ENCODE measurements around the gene SLC15A2.
"Not testable (repeated sequence)": the region's sequence is repeated elsewhere in the genome, so short reads cannot be mapped to it uniquely, and the experiment has no call there.

SLC15A2 gene, protein sequence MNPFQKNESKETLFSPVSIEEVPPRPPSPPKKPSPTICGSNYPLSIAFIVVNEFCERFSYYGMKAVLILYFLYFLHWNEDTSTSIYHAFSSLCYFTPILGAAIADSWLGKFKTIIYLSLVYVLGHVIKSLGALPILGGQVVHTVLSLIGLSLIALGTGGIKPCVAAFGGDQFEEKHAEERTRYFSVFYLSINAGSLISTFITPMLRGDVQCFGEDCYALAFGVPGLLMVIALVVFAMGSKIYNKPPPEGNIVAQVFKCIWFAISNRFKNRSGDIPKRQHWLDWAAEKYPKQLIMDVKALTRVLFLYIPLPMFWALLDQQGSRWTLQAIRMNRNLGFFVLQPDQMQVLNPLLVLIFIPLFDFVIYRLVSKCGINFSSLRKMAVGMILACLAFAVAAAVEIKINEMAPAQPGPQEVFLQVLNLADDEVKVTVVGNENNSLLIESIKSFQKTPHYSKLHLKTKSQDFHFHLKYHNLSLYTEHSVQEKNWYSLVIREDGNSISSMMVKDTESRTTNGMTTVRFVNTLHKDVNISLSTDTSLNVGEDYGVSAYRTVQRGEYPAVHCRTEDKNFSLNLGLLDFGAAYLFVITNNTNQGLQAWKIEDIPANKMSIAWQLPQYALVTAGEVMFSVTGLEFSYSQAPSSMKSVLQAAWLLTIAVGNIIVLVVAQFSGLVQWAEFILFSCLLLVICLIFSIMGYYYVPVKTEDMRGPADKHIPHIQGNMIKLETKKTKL

DNA sequence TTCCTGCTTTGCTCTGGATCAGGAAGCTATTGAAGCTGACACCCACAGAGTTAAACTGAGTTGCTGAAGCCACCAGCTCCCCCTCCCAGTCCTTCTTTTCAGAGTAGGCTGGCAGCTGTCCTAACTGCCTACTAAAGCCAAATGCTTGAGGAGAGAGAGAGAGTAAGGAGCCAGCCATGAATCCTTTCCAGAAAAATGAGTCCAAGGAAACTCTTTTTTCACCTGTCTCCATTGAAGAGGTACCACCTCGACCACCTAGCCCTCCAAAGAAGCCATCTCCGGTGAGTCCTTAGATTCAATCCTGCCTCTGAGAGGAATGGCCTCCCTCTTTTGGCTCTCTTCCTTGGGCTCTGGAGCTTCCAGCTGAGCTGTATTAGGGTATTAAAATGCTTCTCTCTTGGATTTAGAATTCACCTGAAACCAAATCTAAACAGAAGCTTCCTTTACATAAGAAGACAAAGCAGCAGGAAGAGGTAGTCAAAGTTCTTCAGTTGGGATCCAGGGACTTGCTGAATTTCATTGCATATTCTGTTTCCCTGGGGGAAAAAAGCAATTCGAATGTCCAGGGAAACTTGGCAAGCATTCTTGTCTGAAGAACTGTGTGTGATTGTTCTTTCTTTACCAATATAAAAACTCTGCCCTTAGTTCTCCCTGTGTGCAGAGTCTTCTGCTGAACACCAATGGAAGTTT is at the start of gene SLC15A2:
SLC15A2 (plus strand) TSS at position 101 of the 690 bp plus-strand sequence; CDS start at position 177, 76 bp downstream.
- peak within 1 kb of the TSS; percentile 51 for H3K4me3 ChIP-seq (ENCODE audit: low read depth, low read length)
- peak within 1 kb of the TSS; percentile 74 for H3K9ac ChIP-seq (ENCODE audit: low read depth, low read length)
- H3K27me3 ChIP-seq (ENCODE audit: control insufficient read depth, insufficient read depth, low read length) = no peaks in the 10 kb centered on the region
- H3K4me1 ChIP-seq (ENCODE audit: control insufficient read depth, insufficient read depth, low read length) = peaks cover 30% of the 10 kb centered on the region
- peak within 1 kb of the TSS; percentile 87 for H3K27ac ChIP-seq (ENCODE audit: low read depth, low read length)
- no peaks in the 10 kb centered on the region for H3K9me3 ChIP-seq (ENCODE audit: control insufficient read depth, insufficient read depth, low read length)
- no peaks in the 10 kb centered on the region for H3K36me3 ChIP-seq (ENCODE audit: control insufficient read depth, insufficient read depth, low read length)

DNA sequence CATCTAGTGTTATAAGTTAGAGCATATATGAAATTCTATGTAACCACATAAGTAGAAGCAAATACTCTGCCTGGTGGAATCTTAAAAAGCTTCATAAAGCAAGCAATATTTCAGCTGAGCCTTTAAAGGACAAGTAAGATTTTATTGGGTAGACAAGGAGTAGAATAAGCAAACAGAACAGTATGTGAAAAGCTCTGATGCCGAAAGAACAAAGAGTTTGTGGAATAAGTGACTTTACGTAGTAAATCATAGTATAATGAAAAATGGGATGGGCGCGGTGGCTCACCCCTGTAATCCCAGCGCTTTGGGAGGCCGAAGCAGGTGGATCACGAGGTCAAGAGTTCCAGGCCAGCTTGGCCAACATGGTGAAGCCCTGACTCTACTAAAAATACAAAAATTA is 49.3 kb upstream of the SLC15A2 start:
- H3K4me1 ChIP-seq (ENCODE audit: control insufficient read depth, insufficient read depth, low read length) = no peaks in the 10 kb centered on the region
- no peaks in the 10 kb centered on the region for H3K9me3 ChIP-seq (ENCODE audit: control insufficient read depth, insufficient read depth, low read length)
- no peak overlapping the region for H3K27ac ChIP-seq (ENCODE audit: low read depth, low read length)
- no peaks in the 10 kb centered on the region for H3K27me3 ChIP-seq (ENCODE audit: control insufficient read depth, insufficient read depth, low read length)
- no peaks in the 10 kb centered on the region for H3K36me3 ChIP-seq (ENCODE audit: control insufficient read depth, insufficient read depth, low read length)
- H3K4me3 ChIP-seq (ENCODE audit: low read depth, low read length) = no peak overlapping the region
- H3K9ac ChIP-seq (ENCODE audit: low read depth, low read length) = no peak overlapping the region

- H3K36me3 ChIP-seq (ENCODE audit: control insufficient read depth, insufficient read depth, low read length) = no peaks in the 10 kb centered on the region
- H3K4me3 ChIP-seq (ENCODE audit: low read depth, low read length) = no peak overlapping the region
- H3K9ac ChIP-seq (ENCODE audit: low read depth, low read length) = no peak overlapping the region
- H3K4me1 ChIP-seq (ENCODE audit: control insufficient read depth, insufficient read depth, low read length) = no peaks in the 10 kb centered on the region
- no peaks in the 10 kb centered on the region for H3K27me3 ChIP-seq (ENCODE audit: control insufficient read depth, insufficient read depth, low read length)
- no peak overlapping the region for H3K27ac ChIP-seq (ENCODE audit: low read depth, low read length)
- H3K9me3 ChIP-seq (ENCODE audit: control insufficient read depth, insufficient read depth, low read length) = no peaks in the 10 kb centered on the region
These were observed 41.9 kb upstream of the SLC15A2 start for GRCh38 chr3:121852256-121852655.

DNA sequence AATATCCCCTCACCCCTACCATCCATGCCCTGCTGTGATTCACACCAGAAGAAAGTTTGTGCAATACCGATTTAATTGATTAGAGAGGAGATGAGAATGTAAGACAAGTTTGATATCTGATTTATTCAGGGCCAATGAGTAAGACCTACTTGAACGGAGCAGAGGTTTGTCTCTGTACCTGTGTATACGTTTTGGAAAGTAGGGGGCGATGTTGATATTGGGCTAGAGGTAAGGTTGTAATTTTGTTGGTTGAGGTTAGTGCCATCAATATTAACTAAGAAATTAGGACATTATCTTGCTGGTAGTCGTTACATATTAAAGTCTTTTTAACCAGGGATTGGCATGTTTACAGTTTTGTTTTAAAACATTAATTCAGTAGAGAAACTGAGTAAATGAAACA is 38.6 kb upstream of the SLC15A2 start:
- H3K36me3 ChIP-seq (ENCODE audit: control insufficient read depth, insufficient read depth, low read length) = no peaks in the 10 kb centered on the region
- no peak overlapping the region for H3K4me3 ChIP-seq (ENCODE audit: low read depth, low read length)
- H3K9ac ChIP-seq (ENCODE audit: low read depth, low read length) = no peak overlapping the region
- no peaks in the 10 kb centered on the region for H3K9me3 ChIP-seq (ENCODE audit: control insufficient read depth, insufficient read depth, low read length)
- no peaks in the 10 kb centered on the region for H3K27me3 ChIP-seq (ENCODE audit: control insufficient read depth, insufficient read depth, low read length)
- H3K4me1 ChIP-seq (ENCODE audit: control insufficient read depth, insufficient read depth, low read length) = no peaks in the 10 kb centered on the region
- no peak overlapping the region for H3K27ac ChIP-seq (ENCODE audit: low read depth, low read length)

GRCh38 chr3:121857778-121858177 is 36.4 kb upstream of the SLC15A2 start:
- H3K4me1 ChIP-seq (ENCODE audit: control insufficient read depth, insufficient read depth, low read length); H3K36me3 ChIP-seq (ENCODE audit: control insufficient read depth, insufficient read depth, low read length); H3K9ac ChIP-seq (ENCODE audit: low read depth, low read length); H3K27ac ChIP-seq (ENCODE audit: low read depth, low read length); H3K4me3 ChIP-seq (ENCODE audit: low read depth, low read length); H3K27me3 ChIP-seq (ENCODE audit: control insufficient read depth, insufficient read depth, low read length); H3K9me3 ChIP-seq (ENCODE audit: control insufficient read depth, insufficient read depth, low read length): not testable (repeated sequence)

DNA sequence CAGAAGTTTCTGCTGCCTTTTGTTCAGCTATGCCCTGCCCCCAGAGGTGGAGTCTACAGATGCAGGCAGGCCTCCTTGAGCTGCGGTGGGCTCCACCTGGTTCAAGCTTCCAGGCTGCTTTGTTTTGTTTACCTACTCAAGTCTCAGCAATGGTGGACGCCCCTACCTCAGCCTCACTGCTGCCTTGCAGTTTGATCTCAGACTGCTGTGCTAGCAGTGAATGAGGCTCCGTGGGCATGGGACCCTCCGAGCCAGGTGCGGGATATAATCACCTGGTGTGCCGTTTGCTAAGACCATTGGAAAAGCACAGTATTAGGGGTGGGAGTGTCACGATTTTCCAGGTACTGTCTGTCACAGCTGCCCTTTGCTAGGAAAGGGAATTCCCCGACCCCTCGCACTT is 31.0 kb upstream of the SLC15A2 start:
- peaks cover 16% of the 10 kb centered on the region for H3K9me3 ChIP-seq (ENCODE audit: control insufficient read depth, insufficient read depth, low read length)
- H3K36me3 ChIP-seq (ENCODE audit: control insufficient read depth, insufficient read depth, low read length); H3K4me1 ChIP-seq (ENCODE audit: control insufficient read depth, insufficient read depth, low read length); H3K27me3 ChIP-seq (ENCODE audit: control insufficient read depth, insufficient read depth, low read length); H3K27ac ChIP-seq (ENCODE audit: low read depth, low read length); H3K4me3 ChIP-seq (ENCODE audit: low read depth, low read length); H3K9ac ChIP-seq (ENCODE audit: low read depth, low read length): not testable (repeated sequence)

DNA sequence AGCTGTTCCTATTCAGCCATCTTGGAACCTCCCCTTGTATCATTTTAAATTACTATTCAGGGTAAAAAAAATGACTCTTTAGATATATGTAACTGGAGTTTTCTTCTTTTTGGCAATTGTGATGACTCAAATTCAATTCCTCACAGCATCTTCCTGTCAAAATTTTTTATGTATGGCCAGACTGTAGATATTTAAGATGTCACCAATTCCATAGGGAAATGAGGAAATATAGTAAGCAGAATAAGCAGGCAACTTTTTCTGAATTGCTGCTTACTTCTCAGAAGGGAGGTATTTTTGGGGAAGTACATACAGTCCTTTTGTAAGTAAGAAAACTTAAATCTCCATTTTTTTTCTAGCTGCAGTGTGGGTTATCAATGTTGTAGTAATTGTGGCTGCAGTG is 30.4 kb upstream of the SLC15A2 start:
- Histone ChIP-seq H3K27ac (ENCODE audit: low read depth, low read length) (no peak overlapping the region), H3K9me3 (ENCODE audit: control insufficient read depth, insufficient read depth, low read length) (peaks cover 16% of the 10 kb centered on the region), H3K9ac (ENCODE audit: low read depth, low read length) (no peak overlapping the region), H3K27me3 (ENCODE audit: control insufficient read depth, insufficient read depth, low read length) (no peaks in the 10 kb centered on the region), H3K4me3 (ENCODE audit: low read depth, low read length) (no peak overlapping the region), H3K4me1 (ENCODE audit: control insufficient read depth, insufficient read depth, low read length) (no peaks in the 10 kb centered on the region), H3K36me3 (ENCODE audit: control insufficient read depth, insufficient read depth, low read length) (no peaks in the 10 kb centered on the region)

- no peak overlapping the region for H3K27ac ChIP-seq (ENCODE audit: low read depth, low read length)
These were observed 24.5 kb upstream of the SLC15A2 start for GRCh38 chr3:121869736-121870135.

GRCh38 chr3:121870717-121871116 is 23.5 kb upstream of the SLC15A2 start:
- H3K4me3 ChIP-seq (ENCODE audit: low read depth, low read length) = no peak overlapping the region
- no peaks in the 10 kb centered on the region for H3K9me3 ChIP-seq (ENCODE audit: control insufficient read depth, insufficient read depth, low read length)
- no peaks in the 10 kb centered on the region for H3K27me3 ChIP-seq (ENCODE audit: control insufficient read depth, insufficient read depth, low read length)
- H3K9ac ChIP-seq (ENCODE audit: low read depth, low read length) = no peak overlapping the region
- H3K27ac ChIP-seq (ENCODE audit: low read depth, low read length) = no peak overlapping the region
- no peaks in the 10 kb centered on the region for H3K36me3 ChIP-seq (ENCODE audit: control insufficient read depth, insufficient read depth, low read length)
- no peaks in the 10 kb centered on the region for H3K4me1 ChIP-seq (ENCODE audit: control insufficient read depth, insufficient read depth, low read length)

More at GRCh38 chr3:121869736-121870135, 24.5 kb upstream of the SLC15A2 start:
- Histone ChIP-seq H3K9me3 (ENCODE audit: control insufficient read depth, insufficient read depth, low read length) (no peaks in the 10 kb centered on the region), H3K4me1 (ENCODE audit: control insufficient read depth, insufficient read depth, low read length) (no peaks in the 10 kb centered on the region), H3K27me3 (ENCODE audit: control insufficient read depth, insufficient read depth, low read length) (no peaks in the 10 kb centered on the region), H3K36me3 (ENCODE audit: control insufficient read depth, insufficient read depth, low read length) (no peaks in the 10 kb centered on the region), H3K9ac (ENCODE audit: low read depth, low read length) (no peak overlapping the region), H3K4me3 (ENCODE audit: low read depth, low read length) (no peak overlapping the region)

- Histone ChIP-seq H3K4me3 (ENCODE audit: low read depth, low read length) (no peak overlapping the region), H3K9ac (ENCODE audit: low read depth, low read length) (no peak overlapping the region), H3K36me3 (ENCODE audit: control insufficient read depth, insufficient read depth, low read length) (no peaks in the 10 kb centered on the region), H3K4me1 (ENCODE audit: control insufficient read depth, insufficient read depth, low read length) (no peaks in the 10 kb centered on the region), H3K9me3 (ENCODE audit: control insufficient read depth, insufficient read depth, low read length) (no peaks in the 10 kb centered on the region), H3K27me3 (ENCODE audit: control insufficient read depth, insufficient read depth, low read length) (no peaks in the 10 kb centered on the region), H3K27ac (ENCODE audit: low read depth, low read length) (no peak overlapping the region)
These were observed 22.8 kb upstream of the SLC15A2 start for GRCh38 chr3:121871430-121871829.

- Histone ChIP-seq H3K9me3 (ENCODE audit: control insufficient read depth, insufficient read depth, low read length) (no peaks in the 10 kb centered on the region), H3K4me1 (ENCODE audit: control insufficient read depth, insufficient read depth, low read length) (0 out of 2 replicates have a peak, but pooled peaks cover 5% of the 10 kb centered on the region), H3K4me3 (ENCODE audit: low read depth, low read length) (no peak overlapping the region), H3K27ac (ENCODE audit: low read depth, low read length) (no peak overlapping the region), H3K9ac (ENCODE audit: low read depth, low read length) (no peak overlapping the region), H3K36me3 (ENCODE audit: control insufficient read depth, insufficient read depth, low read length) (no peaks in the 10 kb centered on the region), H3K27me3 (ENCODE audit: control insufficient read depth, insufficient read depth, low read length) (no peaks in the 10 kb centered on the region)
These were observed 15.8 kb upstream of the SLC15A2 start for GRCh38 chr3:121878411-121878810.

Data from HUES48 (cell line).